IPS-15b (cell line): ENCODE results near the gene NSDHL.

Experiments used
- H3K27me3 ChIP-seq: one replicate; pipeline ENCODE4 v1.6.1; 2013; ENCODE audit warnings: low read length; ENCODE audit not compliant: control insufficient read depth, insufficient read depth
- H3K36me3 ChIP-seq: one replicate; pipeline ENCODE4 v1.6.1; 2013; ENCODE audit warnings: low read length; ENCODE audit not compliant: control insufficient read depth, insufficient read depth
- H3K4me1 ChIP-seq: one replicate; pipeline ENCODE4 v1.6.1; 2013; ENCODE audit warnings: mild to moderate bottlenecking, low read length; ENCODE audit not compliant: control insufficient read depth, insufficient read depth
- H3K4me3 ChIP-seq: one replicate; pipeline ENCODE4 v1.5.1; 2013; ENCODE audit warnings: low read depth, low read length
- H3K9ac ChIP-seq: one replicate; pipeline ENCODE4 v1.6.1; 2013; ENCODE audit warnings: low read depth, mild to moderate bottlenecking, low read length
- H3K9me3 ChIP-seq: one replicate; pipeline ENCODE4 v1.6.1; 2013; ENCODE audit warnings: mild to moderate bottlenecking, low read length; ENCODE audit not compliant: control insufficient read depth, insufficient read depth

Gene NSDHL

DNA sequence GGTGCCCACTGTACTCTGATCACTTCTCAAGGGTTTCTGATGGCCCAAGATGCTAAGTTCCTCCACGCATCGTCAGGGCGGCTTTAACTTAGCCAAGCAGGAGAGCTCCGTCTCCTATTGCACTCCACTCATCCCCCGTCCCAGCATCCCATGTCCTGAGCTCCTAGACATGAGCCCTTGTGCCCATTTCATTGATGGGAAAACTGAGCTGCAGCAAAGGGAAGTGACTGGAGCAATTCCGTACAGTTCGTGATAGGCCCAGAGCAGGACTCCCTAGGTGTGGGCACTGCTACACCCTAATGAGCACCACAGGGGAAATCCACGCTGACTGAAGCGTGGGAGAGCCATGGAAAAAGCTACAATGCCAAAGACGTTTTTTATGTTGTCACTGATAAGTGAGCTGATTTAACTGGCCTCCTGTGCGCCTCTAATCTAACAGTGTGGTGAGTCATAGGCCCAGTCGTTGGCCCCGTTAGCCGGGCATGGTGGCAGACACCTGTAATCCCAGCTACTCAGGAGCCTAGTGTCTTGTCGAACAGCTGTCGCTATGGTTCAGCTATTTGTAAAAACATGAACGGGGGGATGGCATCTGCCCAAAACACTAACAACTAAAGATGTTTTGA is 14.9 kb downstream of the NSDHL start:
- H3K9ac ChIP-seq = no peak overlapping the region
- no peaks in the 10 kb centered on the region for H3K4me1 ChIP-seq
- peaks cover 6% of the 10 kb centered on the region for H3K9me3 ChIP-seq
- no peak overlapping the region for H3K4me3 ChIP-seq
- peaks cover 4% of the 10 kb centered on the region for H3K36me3 ChIP-seq
- no peaks in the 10 kb centered on the region for H3K27me3 ChIP-seq

- Histone ChIP-seq H3K4me1 (no peaks in the 10 kb centered on the region), H3K9ac (no peak overlapping the region), H3K36me3 (peaks cover 5% of the 10 kb centered on the region), H3K27me3 (no peaks in the 10 kb centered on the region), H3K9me3 (peaks cover 6% of the 10 kb centered on the region), H3K4me3 (no peak overlapping the region)
Observed at GRCh38 chrX:152847281-152847680, 16.4 kb downstream of the NSDHL start.

GRCh38 chrX:152850465-152850864 is 19.6 kb downstream of the NSDHL start:
- Histone ChIP-seq H3K4me1 (no peaks in the 10 kb centered on the region), H3K36me3 (peaks cover 11% of the 10 kb centered on the region), H3K4me3 (no peak overlapping the region), H3K9ac (no peak overlapping the region), H3K9me3 (peaks cover 5% of the 10 kb centered on the region), H3K27me3 (no peaks in the 10 kb centered on the region)

GRCh38 chrX:152853986-152854385 is 23.1 kb downstream of the NSDHL start:
- H3K9ac ChIP-seq = no peak overlapping the region
- H3K36me3 ChIP-seq = peaks cover 10% of the 10 kb centered on the region
- no peak overlapping the region for H3K4me3 ChIP-seq
- H3K27me3 ChIP-seq = no peaks in the 10 kb centered on the region
- no peaks in the 10 kb centered on the region for H3K4me1 ChIP-seq
- H3K9me3 ChIP-seq = no peaks in the 10 kb centered on the region

DNA sequence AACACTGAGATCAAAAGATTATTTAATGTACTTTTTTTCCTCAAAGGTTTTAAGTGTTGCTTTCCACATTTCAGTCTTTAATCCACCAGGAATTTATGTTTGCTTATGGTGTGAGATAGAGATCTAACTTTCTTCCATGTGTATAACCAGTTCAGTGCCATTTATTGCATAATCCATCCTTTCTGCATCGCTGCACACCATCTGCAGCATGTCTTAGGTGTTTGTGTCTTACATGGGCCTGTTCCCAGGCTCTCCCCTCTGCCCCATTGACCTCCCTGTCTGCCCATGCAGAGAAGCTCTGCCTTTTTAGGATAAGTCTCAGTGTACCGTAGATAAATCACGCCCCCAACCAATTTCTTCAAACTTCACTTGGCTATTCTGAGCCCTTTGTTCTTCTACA is 30.3 kb downstream of the NSDHL start:
- Histone ChIP-seq H3K36me3 (peaks cover 22% of the 10 kb centered on the region), H3K4me1 (no peaks in the 10 kb centered on the region), H3K4me3 (no peak overlapping the region), H3K9ac (no peak overlapping the region), H3K27me3 (no peaks in the 10 kb centered on the region), H3K9me3 (peaks cover 3% of the 10 kb centered on the region)

DNA sequence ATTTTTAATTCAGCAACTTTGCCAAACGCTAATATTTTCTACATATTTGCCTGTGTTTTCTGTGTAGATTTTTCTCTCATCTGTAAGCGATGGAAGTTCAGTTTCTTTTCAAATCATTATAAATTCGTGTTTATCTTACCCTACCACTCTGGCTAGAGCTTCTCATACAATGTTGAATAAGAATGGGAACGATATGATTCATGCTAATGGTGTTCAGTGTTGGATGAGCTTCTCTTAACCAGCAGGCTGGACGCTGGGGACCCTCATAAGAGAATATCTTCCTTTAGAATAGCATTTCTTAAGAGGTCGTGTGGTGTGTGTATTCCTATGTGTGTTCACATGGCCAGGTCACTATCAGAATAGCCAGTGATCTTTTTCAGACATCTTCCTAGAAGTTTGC is 31.0 kb downstream of the NSDHL start:
- no peak overlapping the region for H3K4me3 ChIP-seq
- H3K9ac ChIP-seq = no peak overlapping the region
- H3K9me3 ChIP-seq = peaks cover 3% of the 10 kb centered on the region
- H3K27me3 ChIP-seq = no peaks in the 10 kb centered on the region
- peaks cover 22% of the 10 kb centered on the region for H3K36me3 ChIP-seq
- H3K4me1 ChIP-seq = no peaks in the 10 kb centered on the region

GRCh38 chrX:152865232-152865920 is 34.5 kb downstream of the NSDHL start:
- Histone ChIP-seq H3K9ac (no peak overlapping the region), H3K36me3 (peaks cover 26% of the 10 kb centered on the region), H3K4me1 (no peaks in the 10 kb centered on the region), H3K4me3 (no peak overlapping the region), H3K27me3 (no peaks in the 10 kb centered on the region), H3K9me3 (peaks cover 3% of the 10 kb centered on the region)

GRCh38 chrX:152866386-152866785 is 35.5 kb downstream of the NSDHL start:
- no peak overlapping the region for H3K9ac ChIP-seq
- H3K27me3 ChIP-seq = no peaks in the 10 kb centered on the region
- H3K4me1 ChIP-seq = no peaks in the 10 kb centered on the region
- peaks cover 3% of the 10 kb centered on the region for H3K9me3 ChIP-seq
- H3K4me3 ChIP-seq = no peak overlapping the region
- H3K36me3 ChIP-seq = peaks cover 26% of the 10 kb centered on the region

- Histone ChIP-seq H3K36me3 (peaks cover 18% of the 10 kb centered on the region), H3K9ac (no peak overlapping the region), H3K4me1 (no peaks in the 10 kb centered on the region), H3K9me3 (peaks cover 1% of the 10 kb centered on the region), H3K4me3 (no peak overlapping the region), H3K27me3 (no peaks in the 10 kb centered on the region)
Observed at GRCh38 chrX:152869972-152870371, 39.1 kb downstream of the NSDHL start.

DNA sequence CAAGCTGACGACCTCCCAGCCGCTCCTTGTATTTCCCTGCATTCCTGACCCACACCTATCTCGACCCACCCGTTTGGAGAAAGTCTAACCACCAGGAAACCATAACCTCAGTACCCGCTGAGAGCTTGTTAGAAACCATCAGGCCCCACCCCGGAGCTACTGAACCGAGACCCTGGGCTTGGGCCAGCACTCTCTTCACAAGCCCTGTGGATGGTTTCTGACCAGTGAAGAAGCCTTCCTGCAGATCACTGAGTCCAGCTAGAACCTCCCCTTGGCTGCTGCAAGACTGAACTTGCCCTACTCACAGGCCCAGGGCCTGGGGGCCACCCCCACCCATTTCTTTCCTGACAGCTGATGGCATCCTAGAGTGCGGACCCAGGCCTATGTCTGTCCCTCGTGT is 40.4 kb downstream of the NSDHL start:
- no peak overlapping the region for H3K9ac ChIP-seq
- no peaks in the 10 kb centered on the region for H3K4me1 ChIP-seq
- no peak overlapping the region for H3K4me3 ChIP-seq
- H3K27me3 ChIP-seq = no peaks in the 10 kb centered on the region
- H3K36me3 ChIP-seq = peaks cover 11% of the 10 kb centered on the region
- peaks cover 3% of the 10 kb centered on the region for H3K9me3 ChIP-seq

- peaks cover 7% of the 10 kb centered on the region for H3K9me3 ChIP-seq
- no peaks in the 10 kb centered on the region for H3K27me3 ChIP-seq
- H3K36me3 ChIP-seq = peaks cover 9% of the 10 kb centered on the region
- no peaks in the 10 kb centered on the region for H3K4me1 ChIP-seq
- no peak overlapping the region for H3K9ac ChIP-seq
- H3K4me3 ChIP-seq = no peak overlapping the region
Observed at GRCh38 chrX:152872522-152872921, 41.7 kb downstream of the NSDHL start.

- no peak overlapping the region for H3K9ac ChIP-seq
Observed at GRCh38 chrX:152873361-152873760, 42.5 kb downstream of the NSDHL start.

More at GRCh38 chrX:152873361-152873760, 42.5 kb downstream of the NSDHL start:
- H3K27me3 ChIP-seq = no peaks in the 10 kb centered on the region
- peaks cover 8% of the 10 kb centered on the region for H3K9me3 ChIP-seq
- H3K36me3 ChIP-seq = peaks cover 7% of the 10 kb centered on the region
- no peaks in the 10 kb centered on the region for H3K4me1 ChIP-seq
- H3K4me3 ChIP-seq = no peak overlapping the region
